GM18505 (cell line): Measurements from ENCODE around the gene RAB37.
A peak's percentile ranks its signal among the peaks of the same experiment; 100 is the strongest.

ENCODE experiments used
- ATAC-seq: cut with Tn5 transposase; IDR thresholded peaks from one replicate; pipeline ENCODE4 v1.9.1; 2021; ENCODE audit not compliant: unreplicated experiment
- POLR2A ChIP-seq: IDR thresholded peaks from 4 replicates; pipeline ENCODE4 v1.6.1; 2011; ENCODE audit warnings: borderline replicate concordance; ENCODE audit not compliant: insufficient read depth, insufficient read length; ENCODE audit errors: extremely low read depth

The RAB37 gene

GRCh38 chr17:74766413-74766812, 29.4 kb downstream of the RAB37 start:
- ATAC-seq = no peak

GRCh38 chr17:74767111-74767516, 30.1 kb downstream of the RAB37 start:
- no peak for ATAC-seq
- TF ChIP-seq POLR2A = no peak

More at GRCh38 chr17:74766413-74766812, 29.4 kb downstream of the RAB37 start:
- no peak for TF ChIP-seq POLR2A

DNA sequence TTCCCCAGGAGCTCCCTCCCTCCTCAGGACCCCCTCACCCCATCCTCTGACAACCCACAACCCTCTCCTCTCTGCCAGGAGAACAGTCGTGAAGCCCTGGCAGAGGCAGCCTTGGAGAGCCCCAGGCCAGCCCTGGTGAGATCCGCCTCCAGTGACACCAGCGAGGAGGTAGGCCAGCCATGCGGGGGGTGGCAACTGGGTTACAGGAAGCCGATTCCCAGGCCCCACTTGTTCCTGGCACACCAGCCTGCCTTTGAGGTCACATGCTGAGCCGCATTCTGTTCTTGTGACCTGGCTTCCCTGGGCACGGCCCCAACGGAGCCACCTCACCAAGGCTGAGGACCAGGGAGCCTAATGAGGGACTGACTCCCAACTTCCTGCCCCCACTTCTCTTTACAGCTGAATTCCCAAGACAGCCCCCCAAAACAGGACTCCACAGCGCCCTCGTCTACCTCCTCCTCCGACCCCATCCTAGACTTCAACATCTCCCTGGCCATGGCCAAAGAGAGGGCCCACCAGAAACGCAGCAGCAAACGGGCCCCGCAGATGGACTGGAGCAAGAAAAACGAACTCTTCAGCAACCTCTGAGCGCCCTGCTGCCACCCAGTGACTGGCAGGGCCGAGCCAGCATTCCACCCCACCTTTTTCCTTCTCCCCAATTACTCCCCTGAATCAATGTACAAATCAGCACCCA, 31.2 kb downstream of the RAB37 start:
- no peak for TF ChIP-seq POLR2A
- no peak for ATAC-seq

DNA sequence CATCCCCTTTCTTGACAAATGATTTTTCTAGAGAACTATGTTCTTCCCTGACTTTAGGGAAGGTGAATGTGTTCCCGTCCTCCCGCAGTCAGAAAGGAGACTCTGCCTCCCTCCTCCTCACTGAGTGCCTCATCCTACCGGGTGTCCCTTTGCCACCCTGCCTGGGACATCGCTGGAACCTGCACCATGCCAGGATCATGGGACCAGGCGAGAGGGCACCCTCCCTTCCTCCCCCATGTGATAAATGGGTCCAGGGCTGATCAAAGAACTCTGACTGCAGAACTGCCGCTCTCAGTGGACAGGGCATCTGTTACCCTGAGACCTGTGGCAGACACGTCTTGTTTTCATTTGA, 31.7 kb downstream of the RAB37 start:
- TF ChIP-seq POLR2A = peak; percentile 37
- no peak for ATAC-seq

- no peak for TF ChIP-seq POLR2A
- ATAC-seq = no peak
These were observed 32.3 kb downstream of the RAB37 start for GRCh38 chr17:74769266-74769855.

DNA sequence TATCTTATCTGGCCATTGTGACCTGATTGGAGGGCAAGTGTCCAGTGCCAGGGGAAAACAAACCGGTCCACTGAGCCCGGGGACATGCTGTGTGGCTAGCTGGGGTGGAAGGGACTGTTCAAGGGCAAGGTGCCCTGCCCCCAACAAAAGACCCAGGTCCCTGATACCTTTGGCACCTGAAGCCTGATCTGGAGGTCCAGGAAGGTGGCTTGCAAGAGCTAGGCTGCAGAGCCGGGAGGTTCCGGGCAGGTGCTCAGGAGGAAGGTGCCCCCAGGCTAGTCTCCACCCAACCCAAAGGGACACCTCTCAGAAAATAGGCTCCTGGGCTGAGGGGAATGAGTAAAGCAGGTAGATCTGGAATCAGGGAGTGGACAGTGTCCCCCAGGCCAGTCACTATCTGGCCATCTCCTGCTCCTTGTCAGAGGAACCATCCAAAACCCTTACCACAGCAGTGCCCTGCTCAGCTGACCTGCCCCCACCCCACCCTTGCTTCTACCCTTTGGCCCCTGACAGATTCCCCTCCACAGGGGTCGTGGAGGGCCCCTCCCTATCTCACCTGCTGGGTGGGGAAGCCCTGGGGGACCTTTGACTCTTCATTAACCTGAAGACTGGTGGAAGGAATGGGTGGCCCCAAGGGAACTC, 32.9 kb downstream of the RAB37 start:
- no peak for ATAC-seq

DNA sequence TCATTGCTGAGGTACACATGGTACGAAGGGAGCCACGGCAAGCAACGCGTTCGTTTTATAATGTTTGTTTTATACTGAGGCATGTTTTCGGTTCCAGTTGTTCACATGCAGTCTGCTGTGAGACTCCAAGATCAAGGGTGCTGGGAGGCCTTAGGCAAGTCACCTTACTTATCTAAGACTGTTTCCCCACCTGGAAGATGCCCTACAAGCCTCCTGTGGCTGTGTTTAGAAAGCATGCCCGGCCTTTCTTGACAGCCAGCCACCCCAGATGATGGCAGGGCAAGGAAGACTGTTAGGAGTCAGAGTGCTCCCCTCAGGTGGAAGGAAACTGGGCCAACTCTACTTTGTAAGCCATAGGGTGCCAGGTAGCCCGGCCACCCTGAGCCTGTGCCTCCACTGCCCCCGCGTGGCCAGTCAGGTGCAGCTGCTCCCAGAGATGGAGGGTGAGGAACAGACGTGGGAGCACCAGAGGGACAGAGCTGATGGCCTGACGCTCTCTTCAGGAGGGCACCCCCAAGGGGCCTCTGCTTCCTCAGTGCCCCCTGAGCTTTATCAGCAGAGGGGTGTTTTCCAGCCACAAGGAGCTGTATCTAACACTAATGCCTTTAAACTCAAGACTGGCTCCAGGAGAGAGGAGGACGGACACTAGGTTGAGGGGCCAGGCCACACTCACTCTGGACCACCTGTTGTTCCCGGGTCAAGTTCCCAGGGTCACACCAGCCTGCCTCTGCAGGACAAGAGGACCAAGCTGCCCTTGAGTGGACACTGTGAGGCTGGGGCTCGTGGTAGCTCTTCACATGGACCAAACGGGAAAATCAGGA, 33.7 kb downstream of the RAB37 start:
- ATAC-seq = no peak

More for the DNA sequence above, 32.9 kb downstream of the RAB37 start:
- TF ChIP-seq POLR2A = no peak

DNA sequence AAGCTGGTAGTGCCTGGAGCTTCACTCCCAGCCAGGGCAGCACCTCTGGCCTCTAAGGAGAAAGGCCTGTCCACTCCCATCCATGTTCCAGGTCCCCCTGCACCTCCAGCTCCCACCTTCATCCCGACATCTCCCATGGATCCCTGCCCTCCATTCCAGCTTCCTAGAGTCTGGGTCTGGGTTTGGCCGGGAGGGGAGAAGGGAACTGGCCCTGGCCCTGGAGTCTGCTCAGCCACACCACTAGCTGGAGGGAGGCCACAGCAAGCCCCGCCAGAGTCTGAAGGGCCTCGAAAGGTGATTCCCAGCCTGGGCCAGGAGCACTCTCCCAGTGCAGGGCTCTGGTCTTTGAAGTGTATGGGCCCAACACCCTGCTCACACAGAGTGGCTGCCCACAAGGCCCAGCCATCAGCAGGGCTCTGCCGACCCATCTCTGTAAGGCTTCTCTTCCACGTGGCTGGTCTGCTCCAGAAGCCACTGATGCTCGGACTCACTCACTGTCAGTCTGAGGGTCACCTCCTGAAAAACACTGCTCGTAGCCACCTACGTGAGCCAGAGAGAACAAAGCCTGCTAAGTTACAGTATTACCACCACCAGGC, 34.4 kb downstream of the RAB37 start:
- TF ChIP-seq POLR2A = no peak
- no peak for ATAC-seq

More for the DNA sequence above, 33.7 kb downstream of the RAB37 start:
- peak; percentile 30 for TF ChIP-seq POLR2A

DNA sequence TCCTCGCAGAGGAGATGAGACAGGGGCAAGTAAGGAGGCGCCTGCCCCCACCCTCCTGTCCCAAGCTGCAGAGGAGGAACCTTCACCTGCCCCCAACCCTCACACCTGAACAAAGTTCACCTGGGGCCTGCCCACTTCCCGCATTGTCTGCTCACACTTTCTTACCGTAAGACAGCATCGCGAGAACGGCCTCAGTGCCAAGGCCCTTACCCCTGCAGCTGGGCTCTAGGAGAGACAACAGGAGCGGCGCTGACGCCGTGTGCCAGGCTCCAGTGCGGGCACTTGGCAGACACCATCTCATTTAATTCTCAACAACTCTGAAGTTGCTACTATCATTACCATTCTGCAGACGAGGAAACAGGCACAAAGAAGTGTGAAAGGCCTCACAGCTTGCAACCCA, 35.0 kb downstream of the RAB37 start:
- ATAC-seq = no peak
- TF ChIP-seq POLR2A = no peak

DNA sequence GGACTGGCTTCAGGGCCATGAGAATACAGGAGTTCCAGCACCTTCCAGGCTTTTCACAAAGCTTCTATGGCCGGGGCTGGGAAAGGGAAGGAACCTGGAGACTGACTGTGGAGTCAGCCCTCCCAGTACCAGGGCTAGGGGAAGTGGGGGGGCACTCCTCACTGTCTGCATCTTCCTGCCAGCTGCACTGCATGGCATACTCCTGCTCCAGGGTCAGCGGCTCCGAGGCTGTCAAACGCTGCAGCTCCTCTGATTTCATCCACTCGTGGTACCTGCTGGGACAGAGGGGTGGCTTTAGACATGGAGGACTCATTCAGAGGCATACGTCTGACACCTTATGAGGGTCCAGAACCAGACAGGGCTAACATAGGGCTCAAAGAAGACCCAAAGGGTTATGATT, 36.4 kb downstream of the RAB37 start:
- no peak for ATAC-seq
- no peak for TF ChIP-seq POLR2A

DNA sequence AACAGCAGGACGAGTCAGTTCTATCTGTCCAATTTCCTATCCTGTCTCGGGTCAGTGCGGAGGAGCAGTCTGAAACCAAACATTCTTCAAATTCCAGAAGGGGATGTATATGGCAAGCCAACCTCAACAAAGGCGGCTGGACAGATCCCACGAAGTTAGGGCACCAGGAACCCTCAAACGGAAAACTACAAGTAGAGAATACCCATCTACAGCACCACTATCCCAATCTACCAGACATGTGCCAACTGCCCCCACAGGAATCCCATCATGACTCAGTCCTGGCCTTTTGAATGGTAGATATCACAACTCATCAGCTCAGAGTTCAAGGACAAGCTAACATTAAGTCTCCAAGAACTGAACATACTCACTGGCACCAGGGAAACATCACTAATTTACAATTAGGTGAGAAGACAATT, 36.8 kb downstream of the RAB37 start:
- TF ChIP-seq POLR2A = no peak
- no peak for ATAC-seq

- ATAC-seq = no peak
- TF ChIP-seq POLR2A = no peak
These were observed 38.5 kb downstream of the RAB37 start for GRCh38 chr17:74775409-74776043.
